Endodermal cell (in vitro differentiated cells): ENCODE measurements around the gene FLT3LG. TPM values are rescaled to one million over a fixed set of nuclear protein-coding genes. Genes with fewer than 3 reads are reported as not detected.

ENCODE experiments used
- DNase-seq: peaks from one replicate; pipeline ENCODE4 v3.0.0-alpha.2; 2017
- H3K27ac ChIP-seq: 2 replicates; pipeline ENCODE4 v1.5.1; 2013; ENCODE audit warnings: mild to moderate bottlenecking, low read depth, low read length, moderate library complexity
- H3K27me3 ChIP-seq: 2 replicates; pipeline ENCODE4 v1.6.1; 2013; ENCODE audit warnings: mild to moderate bottlenecking, low read length, moderate library complexity; ENCODE audit not compliant: insufficient read depth, control insufficient read depth, poor library complexity, severe bottlenecking
- H3K36me3 ChIP-seq: 2 replicates; pipeline ENCODE4 v1.7.0; 2013; ENCODE audit warnings: mild to moderate bottlenecking, low read length, moderate library complexity; ENCODE audit not compliant: control insufficient read depth, insufficient read depth
- H3K4me1 ChIP-seq: one replicate; pipeline ENCODE4 v1.7.0; 2013; ENCODE audit warnings: low read length; ENCODE audit not compliant: control insufficient read depth, insufficient read depth
- H3K4me3 ChIP-seq: 2 replicates; pipeline ENCODE4 v1.5.1; 2013; ENCODE audit warnings: mild to moderate bottlenecking, low read length, moderate library complexity
- H3K9ac ChIP-seq: 2 replicates; pipeline ENCODE4 v1.6.1; 2013; ENCODE audit warnings: mild to moderate bottlenecking, low read length, moderate library complexity; ENCODE audit not compliant: poor library complexity, severe bottlenecking; ENCODE audit errors: extremely low read depth
- H3K9me3 ChIP-seq: 2 replicates; pipeline ENCODE4 v1.6.1; 2013; ENCODE audit warnings: mild to moderate bottlenecking, low read length, moderate library complexity; ENCODE audit not compliant: control insufficient read depth
- H3K27ac Mint-ChIP-seq: 2 replicates; pipeline ENCODE4 v1.8.0; 2020; ENCODE audit warnings: mixed read lengths
- H3K27me3 Mint-ChIP-seq: 2 replicates; pipeline ENCODE4 v1.8.0; 2021; ENCODE audit warnings: mild to moderate bottlenecking, mixed read lengths; ENCODE audit not compliant: insufficient read depth
- H3K36me3 Mint-ChIP-seq: 2 replicates; pipeline ENCODE4 v1.8.0; 2020; ENCODE audit warnings: low read depth, mixed read lengths
- H3K4me1 Mint-ChIP-seq: 2 replicates; pipeline ENCODE4 v1.8.0; 2020; ENCODE audit warnings: mixed read lengths
- H3K4me3 Mint-ChIP-seq: 2 replicates; pipeline ENCODE4 v1.8.0; 2020; ENCODE audit warnings: mild to moderate bottlenecking, moderate library complexity, mixed read lengths
- H3K9me3 Mint-ChIP-seq: 2 replicates; pipeline ENCODE4 v1.8.0; 2020; ENCODE audit warnings: mild to moderate bottlenecking, mixed read lengths
- CTCF ChIP-seq: fragments of 200-600 bp; sonication (generic); conservative IDR thresholded peaks from 2 replicates; pipeline ENCODE4 v1.5.0; 2021; ENCODE audit warnings: antibody characterized with exemption, mild to moderate bottlenecking
- WGBS, 2 experiments: methylation state at CpG; one replicate each; pipeline versions ENCODE4 v1.1.5 to v1.1.7; 2013; ENCODE audit warnings: missing lambda C conversion rate in 2 of 2, mixed read lengths in 1 of 2; ENCODE audit not compliant: insufficient coverage in 1 of 2, insufficient read length in 1 of 2; 5-methylcytosine and 5-hydroxymethylcytosine counted together
- total RNA-seq, 2 donors: library from RNA; stranded (reverse); fragmentation: NEBNext Ultra II Directional in 1 of 2; extraction: Animal tissue kit (Norgen Biotek cat#: 25700) in 1 of 2; gene quantifications; 2 replicates in 1 of 2; 3 replicates in 1 of 2; pipeline ENCODE4 v1.2.1, GENCODE V29; 2021

FLT3LG gene
- total RNA-seq, 2 donors from 2014 or later, result 0.75 to 2.3 TPM

- Histone ChIP-seq H3K36me3 (peaks cover 33% of the 10 kb centered on the region), H3K27me3 (no peaks in the 10 kb centered on the region), H3K4me3 (no peak overlapping the region), H3K4me1 (no peaks in the 10 kb centered on the region), H3K9ac (no peak overlapping the region), H3K27ac (no peak overlapping the region), H3K9me3 (no peaks in the 10 kb centered on the region)
- no peak overlapping the region for H3K4me3 Mint-ChIP-seq
- peaks cover 27% of the 10 kb centered on the region for H3K36me3 Mint-ChIP-seq
- no peaks in the 10 kb centered on the region for H3K27me3 Mint-ChIP-seq
- H3K27ac Mint-ChIP-seq, result no peak overlapping the region
- TF ChIP-seq CTCF, result no peak
- H3K4me1 Mint-ChIP-seq, result no peaks in the 10 kb centered on the region
- H3K9me3 Mint-ChIP-seq, result no peaks in the 10 kb centered on the region
- WGBS, 2 experiments, result 89 to 90% methylated on average over 13 to 19 of the region's 19 CpGs
- no peak for DNase-seq
Observed at GRCh38 chr19:49468199-49468598, 5.8 kb upstream of the FLT3LG start.

GRCh38 chr19:49468746-49469447 is 5.1 kb upstream of the FLT3LG start:
- Mint-ChIP-seq H3K27me3 (no peaks in the 10 kb centered on the region), H3K9me3 (no peaks in the 10 kb centered on the region), H3K4me3 (no peak overlapping the region), H3K27ac (peak overlapping the region; percentile 49), H3K4me1 (no peaks in the 10 kb centered on the region), H3K36me3 (peaks cover 27% of the 10 kb centered on the region)
- Histone ChIP-seq H3K4me1 (no peaks in the 10 kb centered on the region), H3K9me3 (no peaks in the 10 kb centered on the region), H3K27me3 (no peaks in the 10 kb centered on the region), H3K4me3 (no peak overlapping the region), H3K36me3 (peaks cover 33% of the 10 kb centered on the region), H3K27ac (no peak overlapping the region), H3K9ac (no peak overlapping the region)
- 85 to 90% methylated on average over 9 to 15 of the region's 15 CpGs for WGBS, 2 experiments
- TF ChIP-seq CTCF, result no peak
- DNase-seq, result peak; percentile 93

GRCh38 chr19:49469828-49470614 is 4.0 kb upstream of the FLT3LG start:
- no peak overlapping the region for H3K27ac ChIP-seq
- Mint-ChIP-seq H3K4me3 (no peak overlapping the region), H3K27ac (no peak overlapping the region), H3K36me3 (peaks cover 21% of the 10 kb centered on the region), H3K4me1 (no peaks in the 10 kb centered on the region), H3K27me3 (peaks cover 6% of the 10 kb centered on the region), H3K9me3 (no peaks in the 10 kb centered on the region)
- no peaks in the 10 kb centered on the region for H3K4me1 ChIP-seq
- 95 to 96% methylated on average over 15 to 25 of the region's 25 CpGs for WGBS, 2 experiments
- H3K27me3 ChIP-seq, result peaks cover 6% of the 10 kb centered on the region
- DNase-seq, result no peak
- H3K9ac ChIP-seq, result no peak overlapping the region
- no peaks in the 10 kb centered on the region for H3K9me3 ChIP-seq
- peaks cover 30% of the 10 kb centered on the region for H3K36me3 ChIP-seq
- peak; percentile 34 for TF ChIP-seq CTCF
- H3K4me3 ChIP-seq, result no peak overlapping the region
